Aorta (tissue), 5 donors: ENCODE data around the gene MMP11. TPM values are rescaled to one million over a fixed set of nuclear protein-coding genes. Genes with fewer than 3 reads are reported as not detected.
A peak's percentile ranks its signal among the peaks of the same experiment; 100 is the strongest.

Experiments used
- ATAC-seq: fragments of 200-7000 bp; cut with Tn5 transposase; one replicate; pipeline ENCODE4 v1.9.1; 2022; ENCODE audit warnings: moderate library complexity; ENCODE audit not compliant: low FRiP score
- DNase-seq, 2 donors: peaks; one replicate each; pipeline ENCODE4 v3.0.0-alpha.2; 2020
- H3K27ac ChIP-seq, 2 donors: one replicate each; pipeline ENCODE4 v1.5.1; 2013; ENCODE audit warnings: low read length in 2 of 2, mild to moderate bottlenecking in 2 of 2, moderate library complexity in 2 of 2, control low read depth in 1 of 2, inconsistent platforms in 1 of 2, low read depth in 1 of 2
- H3K27me3 ChIP-seq, 2 donors: one replicate each; pipeline ENCODE4 v1.6.1; 2013; ENCODE audit warnings: control low read depth in 1 of 2, low read length in 1 of 2, mild to moderate bottlenecking in 1 of 2, moderate library complexity in 1 of 2; ENCODE audit not compliant: insufficient read depth in 2 of 2, control insufficient read depth in 1 of 2
- H3K36me3 ChIP-seq, 2 donors: one replicate each; pipeline ENCODE4 v1.6.1; 2013; ENCODE audit warnings: control low read depth in 1 of 2, low read length in 1 of 2, mild to moderate bottlenecking in 1 of 2; ENCODE audit not compliant: insufficient read depth in 2 of 2, control insufficient read depth in 1 of 2
- H3K4me1 ChIP-seq, 2 donors: one replicate each; pipeline ENCODE4 v1.6.1; 2013; ENCODE audit warnings: low read length in 2 of 2, control low read depth in 1 of 2, mild to moderate bottlenecking in 1 of 2, moderate library complexity in 1 of 2; ENCODE audit not compliant: insufficient read depth in 2 of 2, control insufficient read depth in 1 of 2
- H3K4me3 ChIP-seq, 2 donors: one replicate each; pipeline ENCODE4 v1.5.1; 2013; ENCODE audit warnings: low read length in 2 of 2, control low read depth in 1 of 2, mild to moderate bottlenecking in 1 of 2
- H3K9me3 ChIP-seq: one replicate; pipeline ENCODE4 v1.6.1; 2013; ENCODE audit warnings: mild to moderate bottlenecking, low read length; ENCODE audit not compliant: control insufficient read depth
- WGBS, 2 donors: extraction: QIAGEN DNeasy Blood & Tissue Kit; methylation state at CpG; one replicate each; pipeline ENCODE4 v1.1.7; 2013; 5-methylcytosine and 5-hydroxymethylcytosine counted together
- intact Hi-C, 2 donors: fragments of 100-400 bp; cut with DNase I; formaldehyde crosslinking; loops; one replicate each; pipeline versions ENCODE4 v1.14.2 to v1.15.0; 2022
- polyA plus RNA-seq, 2 donors: library from polyadenylated mRNA; stranded (reverse); fragments of 200-250 nt; gene quantifications; one replicate each; pipeline ENCODE4 v1.2.3, GENCODE V29; 2013
- total RNA-seq, 2 donors: library from RNA; stranded (reverse); fragmentation: NEBNext Ultra II Directional; extraction: Animal tissue kit (Norgen Biotek cat#: 25700); gene quantifications; one replicate each; pipeline ENCODE4 v1.2.1, GENCODE V29; 2021
- donor health status: healthy with polysubstance abuse.
- donor health status: Bipolar disorder and iron deficiency.
- donor health status: DM: no; HTN: no; CAD: no.
- donor health status: DM: no; HTN: no; CAD: no.
- donor health status: DM: yes; HTN: yes; CAD: no.

Gene MMP11
- total and polyA plus RNA-seq, 4 donors: 1.3 to 5.1 (median 3.2) TPM

GRCh38 chr22:23817146-23817545, 44.5 kb downstream of the MMP11 start:
- intact Hi-C loops: no loop called here

DNA sequence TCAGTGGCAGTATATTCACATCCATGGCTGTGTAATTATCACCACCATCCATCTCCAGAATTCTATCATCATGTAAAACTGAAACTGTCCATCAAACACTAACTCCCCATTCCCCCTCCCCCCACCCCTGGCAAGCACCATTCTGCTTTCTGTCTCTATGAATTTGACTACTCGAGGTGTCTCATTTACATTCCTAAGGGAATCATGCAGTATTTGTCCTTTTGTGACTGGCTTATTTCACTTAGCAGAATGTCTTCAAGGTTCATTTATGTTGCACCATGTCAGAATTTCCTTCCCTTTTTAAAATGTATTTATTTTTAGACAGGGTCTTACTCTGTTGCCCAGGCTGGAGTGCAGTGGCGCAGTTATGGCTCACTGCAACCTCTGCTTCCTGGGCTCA, 45.9 kb downstream of the MMP11 start:
- intact Hi-C loops: no loop called here
- WGBS, 2 donors: 74 to 84% methylated on average over 2 of the region's 2 CpGs
- H3K36me3 ChIP-seq: peaks cover 0 to 3% of the 10 kb centered on the region in 2 donors
- H3K9me3 ChIP-seq: no peaks in the 10 kb centered on the region
- H3K4me1 ChIP-seq: no peaks in the 10 kb centered on the region
- H3K4me3 ChIP-seq: no peak overlapping the region
- ATAC-seq: no peak
- peak in 1 of 2 donors; percentile 6 for DNase-seq
- no peaks in the 10 kb centered on the region for H3K27me3 ChIP-seq
- H3K27ac ChIP-seq: no peak overlapping the region

More at GRCh38 chr22:23817146-23817545, 44.5 kb downstream of the MMP11 start:
- Histone ChIP-seq H3K9me3 (no peaks in the 10 kb centered on the region), H3K27ac (no peak overlapping the region), H3K4me3 (no peak overlapping the region), H3K36me3 (peaks cover 0 to 3% of the 10 kb centered on the region in 2 donors), H3K27me3 (no peaks in the 10 kb centered on the region), H3K4me1 (no peaks in the 10 kb centered on the region)
- ATAC-seq: no peak
- 87 to 97% methylated on average over 6 of the region's 6 CpGs for WGBS, 2 donors
- DNase-seq: peak in 1 of 2 donors; percentile 17

DNA sequence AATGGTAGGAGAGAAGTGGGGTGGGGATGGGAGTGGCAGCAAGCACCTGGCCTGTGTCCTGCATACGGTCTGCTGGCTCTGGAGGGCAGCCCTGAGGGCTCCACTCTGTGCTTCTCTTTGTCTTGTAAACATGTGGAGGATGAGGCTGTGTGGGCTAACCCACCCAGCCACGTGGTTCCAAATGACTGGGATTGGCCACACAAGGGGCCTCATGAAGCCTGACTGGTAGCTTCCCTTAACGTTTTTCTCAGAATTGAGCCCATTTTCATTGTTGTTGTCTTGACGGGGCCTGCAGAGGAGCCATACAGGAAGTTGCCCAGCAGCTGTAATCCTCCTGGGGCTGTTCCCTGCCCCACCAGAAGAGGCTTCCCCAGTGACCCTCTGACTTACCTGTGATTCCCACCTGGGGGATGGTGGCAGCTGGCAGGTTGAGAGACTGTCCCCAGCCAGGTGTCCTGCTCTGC, 48.1 kb downstream of the MMP11 start:
- H3K4me3 ChIP-seq: no peak overlapping the region
- DNase-seq (peak; percentile 6 to 51), ATAC-seq (no peak)
- no peaks in the 10 kb centered on the region for H3K4me1 ChIP-seq
- no peaks in the 10 kb centered on the region for H3K27me3 ChIP-seq
- no peaks in the 10 kb centered on the region for H3K9me3 ChIP-seq
- intact Hi-C loops: no loop called here
- H3K36me3 ChIP-seq: peaks cover 0 to 3% of the 10 kb centered on the region in 2 donors
- 48 to 69% methylated on average over 4 of the region's 4 CpGs for whole genome bisulfite sequencing, 2 donors
- no peak overlapping the region for H3K27ac ChIP-seq

- intact Hi-C loops: no loop called here
- peaks cover 0 to under 1% of the 10 kb centered on the region in 2 donors for H3K36me3 ChIP-seq
- no peak for ATAC-seq
These were observed 49.5 kb downstream of the MMP11 start for GRCh38 chr22:23822101-23822671.

DNA sequence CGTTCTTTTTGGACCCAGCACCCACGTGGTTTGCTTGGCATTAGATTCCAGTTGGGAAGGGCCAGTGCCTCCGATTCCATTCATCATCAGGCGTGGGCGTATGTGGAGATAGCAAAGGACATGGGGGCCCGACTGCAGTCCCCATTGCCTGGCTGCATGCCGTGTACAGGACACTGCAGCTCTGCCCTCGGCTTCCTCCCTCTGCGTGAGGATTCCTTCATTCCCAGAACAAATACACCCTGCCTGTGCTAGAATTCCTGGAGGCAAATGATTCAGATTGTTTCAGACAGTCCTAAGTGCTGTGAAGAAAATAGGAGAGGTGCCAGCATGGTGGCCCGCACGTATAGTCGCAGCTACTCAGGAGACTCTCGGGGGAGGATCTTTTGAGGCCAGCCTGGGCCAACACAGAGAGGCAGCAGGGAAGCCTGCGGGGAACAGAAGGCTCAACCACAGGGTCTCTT, 50.7 kb downstream of the MMP11 start:
- intact Hi-C loops: no loop called here
- ATAC-seq (peak; percentile 13), DNase-seq (peak; percentile 68 to 69)
- Histone ChIP-seq H3K27ac (no peak overlapping the region), H3K36me3 (no peaks in the 10 kb centered on the region), H3K9me3 (no peaks in the 10 kb centered on the region), H3K27me3 (no peaks in the 10 kb centered on the region), H3K4me1 (no peaks in the 10 kb centered on the region), H3K4me3 (no peak overlapping the region)
- WGBS, 2 donors: 34 to 49% methylated on average over 14 of the region's 14 CpGs

More at GRCh38 chr22:23822101-23822671, 49.5 kb downstream of the MMP11 start:
- H3K27ac ChIP-seq: no peak overlapping the region
- peak; percentile 33 to 57 for DNase-seq
- no peaks in the 10 kb centered on the region for H3K4me1 ChIP-seq
- H3K9me3 ChIP-seq: no peaks in the 10 kb centered on the region
- WGBS, 2 donors: 42 to 56% methylated on average over 6 of the region's 6 CpGs
- H3K27me3 ChIP-seq: no peaks in the 10 kb centered on the region
- no peak overlapping the region for H3K4me3 ChIP-seq

DNA sequence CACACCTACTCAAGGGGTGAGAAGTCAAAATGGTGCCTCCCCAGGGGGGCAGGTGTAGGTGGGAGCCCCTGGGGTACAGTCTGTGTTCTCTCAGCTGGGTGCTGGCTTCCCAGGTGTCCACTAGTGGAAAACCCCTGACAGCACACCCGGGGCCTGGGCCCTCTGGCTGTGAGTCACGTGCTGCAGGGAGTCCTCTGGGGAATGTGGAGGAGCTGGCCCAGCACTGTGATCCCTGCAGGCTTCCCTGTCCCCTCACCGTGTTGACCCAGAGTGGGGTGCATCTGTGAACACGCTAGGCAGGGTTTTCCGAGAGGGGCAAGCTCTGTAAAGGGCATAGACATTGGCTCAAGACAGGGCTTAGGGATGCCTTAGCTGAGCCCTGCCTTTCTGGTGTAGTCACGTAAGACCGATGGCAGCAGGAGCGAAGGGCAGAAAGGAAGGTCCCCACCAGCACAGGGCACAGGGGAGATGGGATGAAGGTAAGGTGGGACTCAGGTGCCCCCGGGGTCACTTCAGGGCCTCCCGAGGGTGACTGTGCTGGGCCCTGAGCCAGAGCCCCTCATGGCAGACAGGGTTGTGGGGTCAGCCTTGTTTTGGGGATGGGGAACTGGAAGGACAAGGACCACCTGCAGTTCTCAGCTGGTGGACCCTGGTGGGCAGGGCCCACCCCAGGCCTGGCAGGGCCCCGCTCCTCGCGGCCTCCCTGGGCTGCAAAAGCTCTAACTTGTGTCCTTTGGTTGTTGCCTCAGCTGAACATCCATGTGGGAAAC, 52.0 kb downstream of the MMP11 start:
- H3K4me3 ChIP-seq: no peak overlapping the region
- intact Hi-C loops: no loop called here
- no peaks in the 10 kb centered on the region for H3K4me1 ChIP-seq
- H3K27me3 ChIP-seq: no peaks in the 10 kb centered on the region
- 83% methylated on average over 13 of the region's 13 CpGs for WGBS, 2 donors
- no peaks in the 10 kb centered on the region for H3K9me3 ChIP-seq
- DNase-seq: peak; percentile 33 to 61
- H3K36me3 ChIP-seq: no peaks in the 10 kb centered on the region
- no peak for ATAC-seq
- no peak overlapping the region for H3K27ac ChIP-seq

DNA sequence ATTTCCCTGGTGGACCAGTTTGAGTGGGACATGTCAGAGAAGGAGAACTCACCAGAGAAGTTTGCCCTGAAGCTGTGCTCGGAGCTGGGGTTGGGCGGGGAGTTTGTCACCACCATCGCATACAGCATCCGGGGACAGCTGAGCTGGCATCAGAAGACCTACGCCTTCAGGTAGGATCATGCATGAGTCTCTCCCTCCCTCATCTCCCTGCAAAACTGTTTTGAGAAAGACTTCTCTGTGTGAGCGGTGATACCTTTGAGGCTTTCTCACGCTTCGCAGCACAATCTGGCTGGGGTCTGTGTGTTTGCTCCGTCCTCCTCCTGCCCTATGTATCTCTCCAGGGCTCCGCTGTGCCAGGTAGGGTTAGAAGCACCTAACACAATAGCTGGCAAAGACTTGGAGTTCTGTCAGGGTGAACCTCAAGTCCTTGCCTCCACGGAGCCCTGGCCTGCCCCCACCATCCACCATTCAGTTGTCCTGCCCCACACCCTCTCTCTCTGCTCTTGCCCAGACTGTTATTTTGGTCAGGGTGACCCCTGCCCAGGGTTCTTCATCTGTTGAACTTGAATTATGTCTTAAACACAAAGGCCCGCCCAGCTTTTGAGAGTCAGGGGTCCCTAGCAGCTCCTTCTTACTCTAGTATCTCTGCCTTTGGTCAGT, 52.7 kb downstream of the MMP11 start:
- intact Hi-C loops: no loop called here
- Histone ChIP-seq H3K4me1 (no peaks in the 10 kb centered on the region), H3K9me3 (no peaks in the 10 kb centered on the region), H3K27me3 (no peaks in the 10 kb centered on the region), H3K4me3 (no peak overlapping the region), H3K27ac (no peak overlapping the region), H3K36me3 (no peaks in the 10 kb centered on the region)
- no peak for ATAC-seq
- peak; percentile 31 to 65 for DNase-seq
- WGBS, 2 donors: 91 to 95% methylated on average over 12 of the region's 12 CpGs

DNA sequence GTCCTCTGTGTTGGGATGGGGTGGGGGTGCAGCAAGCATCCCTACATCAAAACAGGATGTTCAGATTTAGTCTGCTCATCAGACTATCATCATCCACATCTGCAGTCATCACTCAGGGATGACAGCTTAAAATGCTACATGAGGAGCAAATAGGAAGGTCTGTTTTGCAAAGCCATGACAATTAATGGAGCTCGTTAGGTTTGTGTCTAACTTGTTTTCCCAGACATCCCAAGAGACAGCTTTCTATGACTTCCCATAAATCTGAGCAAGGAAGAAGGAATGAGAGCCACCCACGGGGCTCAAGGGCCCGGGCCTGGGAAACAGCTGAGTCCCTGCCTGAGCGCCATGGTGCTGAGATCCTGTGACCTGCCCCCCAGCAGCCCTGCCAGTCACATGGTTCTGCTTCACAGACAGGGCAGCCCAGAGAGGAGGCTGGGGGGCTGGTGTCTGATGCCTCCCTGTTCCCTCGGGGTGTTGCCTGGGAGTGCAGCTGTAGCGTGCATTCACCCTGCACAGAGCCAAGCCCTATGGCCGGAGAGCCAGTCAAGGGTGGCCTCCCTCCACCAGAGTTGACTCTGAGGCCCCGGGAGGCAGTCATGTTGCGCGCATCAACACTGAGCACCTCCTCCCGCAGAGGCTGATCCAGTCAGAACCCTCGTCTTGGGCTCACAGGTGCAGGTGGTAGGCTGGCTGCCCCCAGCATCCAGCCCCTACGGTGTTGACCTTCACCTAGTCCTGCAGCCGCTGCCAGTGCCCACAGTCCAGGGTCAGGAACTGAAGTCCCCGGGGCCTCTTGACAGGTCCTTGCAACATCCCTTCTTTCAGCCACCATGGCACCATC, 54.1 kb downstream of the MMP11 start:
- 67 to 68% methylated on average over 15 of the region's 15 CpGs for WGBS, 2 donors
- intact Hi-C loops: no loop called here
- DNase-seq (peak; percentile 54 to 77), ATAC-seq (no peak)
- Histone ChIP-seq H3K9me3 (no peaks in the 10 kb centered on the region), H3K4me1 (no peaks in the 10 kb centered on the region), H3K36me3 (no peaks in the 10 kb centered on the region), H3K4me3 (no peak overlapping the region), H3K27me3 (no peaks in the 10 kb centered on the region), H3K27ac (no peak overlapping the region)
